IMR-90 (cell line): ENCODE results near the gene AK1.

ENCODE experiments used
- BHLHE40 ChIP-seq: fragments of 150-350 bp; IDR thresholded peaks from 2 replicates; pipeline ENCODE4 v1.6.1; 2016; ENCODE audit warnings: mild to moderate bottlenecking, low read depth, low read length
- MAZ ChIP-seq: IDR thresholded peaks from 2 replicates; pipeline ENCODE4 v1.6.1; 2012; ENCODE audit warnings: low read depth, mild to moderate bottlenecking, low read length, improper control_type of control experiment, moderate library complexity, borderline replicate concordance
- RAD21 ChIP-seq: IDR thresholded peaks from 2 replicates; pipeline ENCODE4 v1.6.1; 2012; ENCODE audit warnings: low read length, improper control_type of control experiment
- SMC3 ChIP-seq: fragments of 150-350 bp; IDR thresholded peaks from 2 replicates; pipeline ENCODE4 v1.6.1; 2016; ENCODE audit warnings: low read depth, mild to moderate bottlenecking, antibody characterized with exemption, low read length, moderate library complexity
- TF ChIP-seq, protein P1 (sequence below): conservative IDR thresholded peaks from 2 replicates; pipeline ENCODE4 v1.5.1; 2012; ENCODE audit warnings: mild to moderate bottlenecking, low read depth, low read length, improper control_type of control experiment
- TF ChIP-seq, protein P2 (sequence below): fragments of 150-350 bp; IDR thresholded peaks from 2 replicates; pipeline ENCODE4 v1.6.1; 2017; ENCODE audit warnings: mild to moderate bottlenecking, antibody characterized with exemption, low read length, low read depth
- TF ChIP-seq, protein P3 (sequence below): fragments of 150-350 bp; IDR thresholded peaks from 2 replicates; pipeline ENCODE4 v1.6.1; 2016; ENCODE audit warnings: low read depth, mild to moderate bottlenecking, low read length, moderate library complexity, borderline replicate concordance

DNA sequence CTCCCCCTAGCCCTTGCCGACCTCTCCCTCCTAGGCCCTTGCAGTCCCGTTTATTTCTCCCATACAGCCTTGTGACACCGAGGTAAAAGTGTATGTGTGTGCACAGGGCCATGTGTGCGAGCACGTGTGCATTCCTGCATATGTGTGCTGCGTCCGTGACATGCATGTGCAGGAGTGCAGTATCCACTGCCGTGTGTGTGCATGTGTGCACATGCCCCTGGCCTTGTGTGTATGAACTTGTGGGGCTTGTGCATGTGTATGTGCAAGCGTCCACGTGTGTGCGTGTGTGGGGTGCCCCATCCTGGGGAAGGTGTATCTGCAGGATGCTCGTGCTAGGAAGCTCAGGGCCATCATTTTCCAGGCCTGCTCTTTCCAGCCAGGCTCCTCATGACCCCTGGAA, 6.6 kb downstream of the AK1 start:
- no peak for TF ChIP-seq MAZ
- TF ChIP-seq, protein P1, sequence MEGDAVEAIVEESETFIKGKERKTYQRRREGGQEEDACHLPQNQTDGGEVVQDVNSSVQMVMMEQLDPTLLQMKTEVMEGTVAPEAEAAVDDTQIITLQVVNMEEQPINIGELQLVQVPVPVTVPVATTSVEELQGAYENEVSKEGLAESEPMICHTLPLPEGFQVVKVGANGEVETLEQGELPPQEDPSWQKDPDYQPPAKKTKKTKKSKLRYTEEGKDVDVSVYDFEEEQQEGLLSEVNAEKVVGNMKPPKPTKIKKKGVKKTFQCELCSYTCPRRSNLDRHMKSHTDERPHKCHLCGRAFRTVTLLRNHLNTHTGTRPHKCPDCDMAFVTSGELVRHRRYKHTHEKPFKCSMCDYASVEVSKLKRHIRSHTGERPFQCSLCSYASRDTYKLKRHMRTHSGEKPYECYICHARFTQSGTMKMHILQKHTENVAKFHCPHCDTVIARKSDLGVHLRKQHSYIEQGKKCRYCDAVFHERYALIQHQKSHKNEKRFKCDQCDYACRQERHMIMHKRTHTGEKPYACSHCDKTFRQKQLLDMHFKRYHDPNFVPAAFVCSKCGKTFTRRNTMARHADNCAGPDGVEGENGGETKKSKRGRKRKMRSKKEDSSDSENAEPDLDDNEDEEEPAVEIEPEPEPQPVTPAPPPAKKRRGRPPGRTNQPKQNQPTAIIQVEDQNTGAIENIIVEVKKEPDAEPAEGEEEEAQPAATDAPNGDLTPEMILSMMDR = no peak
- no peak for TF ChIP-seq BHLHE40
- TF ChIP-seq SMC3 = no peak
- TF ChIP-seq RAD21 = no peak
- TF ChIP-seq, protein P2, sequence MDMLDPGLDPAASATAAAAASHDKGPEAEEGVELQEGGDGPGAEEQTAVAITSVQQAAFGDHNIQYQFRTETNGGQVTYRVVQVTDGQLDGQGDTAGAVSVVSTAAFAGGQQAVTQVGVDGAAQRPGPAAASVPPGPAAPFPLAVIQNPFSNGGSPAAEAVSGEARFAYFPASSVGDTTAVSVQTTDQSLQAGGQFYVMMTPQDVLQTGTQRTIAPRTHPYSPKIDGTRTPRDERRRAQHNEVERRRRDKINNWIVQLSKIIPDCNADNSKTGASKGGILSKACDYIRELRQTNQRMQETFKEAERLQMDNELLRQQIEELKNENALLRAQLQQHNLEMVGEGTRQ = no peak
- TF ChIP-seq, protein P3, sequence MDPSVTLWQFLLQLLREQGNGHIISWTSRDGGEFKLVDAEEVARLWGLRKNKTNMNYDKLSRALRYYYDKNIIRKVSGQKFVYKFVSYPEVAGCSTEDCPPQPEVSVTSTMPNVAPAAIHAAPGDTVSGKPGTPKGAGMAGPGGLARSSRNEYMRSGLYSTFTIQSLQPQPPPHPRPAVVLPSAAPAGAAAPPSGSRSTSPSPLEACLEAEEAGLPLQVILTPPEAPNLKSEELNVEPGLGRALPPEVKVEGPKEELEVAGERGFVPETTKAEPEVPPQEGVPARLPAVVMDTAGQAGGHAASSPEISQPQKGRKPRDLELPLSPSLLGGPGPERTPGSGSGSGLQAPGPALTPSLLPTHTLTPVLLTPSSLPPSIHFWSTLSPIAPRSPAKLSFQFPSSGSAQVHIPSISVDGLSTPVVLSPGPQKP = no peak
